Measurements from ENCODE around the gene TMEM256.

TMEM256 gene

DNA sequence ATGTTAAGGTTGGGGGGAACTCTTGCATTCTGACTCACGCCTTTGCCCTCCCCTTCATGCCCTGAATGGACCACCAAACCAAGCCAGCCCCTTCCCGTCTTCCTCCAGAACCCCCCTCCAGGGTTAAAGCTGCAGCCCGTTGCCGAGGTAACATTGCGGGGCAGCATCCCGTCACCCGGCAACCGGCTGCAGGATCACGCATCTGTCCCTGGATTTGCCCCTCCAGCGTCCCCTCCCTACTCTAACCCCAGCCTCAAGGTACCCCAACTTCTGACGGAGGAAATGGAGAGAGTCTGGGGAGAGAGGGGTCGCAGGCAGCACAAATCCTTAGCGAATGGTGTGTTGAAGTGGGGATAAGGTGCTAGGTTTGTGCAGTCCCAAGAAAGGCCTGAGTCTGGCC is 3.2 kb upstream of the TMEM256 start:
- no peak for DNase-seq

DNA sequence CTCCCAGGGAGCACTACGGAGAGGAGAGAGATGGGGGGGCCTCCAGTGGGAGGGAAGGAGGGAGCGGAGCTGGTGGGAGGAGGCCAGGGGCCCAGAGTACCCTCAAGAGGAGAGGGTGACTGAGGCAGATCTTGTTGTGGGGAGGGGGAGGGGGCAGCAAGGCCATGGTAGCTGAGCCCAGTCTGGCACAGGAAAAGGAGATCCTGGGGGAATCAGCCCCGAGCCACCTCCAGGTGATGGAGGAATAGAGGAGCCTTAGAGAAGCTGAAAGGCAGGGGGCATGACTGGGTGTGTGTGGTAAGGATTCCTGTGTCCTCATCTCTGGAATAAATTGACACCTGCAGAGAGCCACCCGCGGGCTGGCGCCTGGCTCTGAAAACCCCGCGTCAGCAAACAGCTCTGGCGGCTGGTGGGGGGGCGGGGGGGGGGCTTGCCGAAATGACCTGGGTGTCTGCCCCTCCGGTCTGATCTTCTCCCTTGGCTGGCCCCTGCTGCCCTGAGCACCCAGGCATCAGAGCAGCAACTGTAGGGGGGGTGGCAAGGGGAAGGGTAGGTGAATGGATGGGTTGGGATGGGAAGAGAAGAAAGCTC is 2.4 kb upstream of the TMEM256 start:
- DNase-seq: no peak

DNA sequence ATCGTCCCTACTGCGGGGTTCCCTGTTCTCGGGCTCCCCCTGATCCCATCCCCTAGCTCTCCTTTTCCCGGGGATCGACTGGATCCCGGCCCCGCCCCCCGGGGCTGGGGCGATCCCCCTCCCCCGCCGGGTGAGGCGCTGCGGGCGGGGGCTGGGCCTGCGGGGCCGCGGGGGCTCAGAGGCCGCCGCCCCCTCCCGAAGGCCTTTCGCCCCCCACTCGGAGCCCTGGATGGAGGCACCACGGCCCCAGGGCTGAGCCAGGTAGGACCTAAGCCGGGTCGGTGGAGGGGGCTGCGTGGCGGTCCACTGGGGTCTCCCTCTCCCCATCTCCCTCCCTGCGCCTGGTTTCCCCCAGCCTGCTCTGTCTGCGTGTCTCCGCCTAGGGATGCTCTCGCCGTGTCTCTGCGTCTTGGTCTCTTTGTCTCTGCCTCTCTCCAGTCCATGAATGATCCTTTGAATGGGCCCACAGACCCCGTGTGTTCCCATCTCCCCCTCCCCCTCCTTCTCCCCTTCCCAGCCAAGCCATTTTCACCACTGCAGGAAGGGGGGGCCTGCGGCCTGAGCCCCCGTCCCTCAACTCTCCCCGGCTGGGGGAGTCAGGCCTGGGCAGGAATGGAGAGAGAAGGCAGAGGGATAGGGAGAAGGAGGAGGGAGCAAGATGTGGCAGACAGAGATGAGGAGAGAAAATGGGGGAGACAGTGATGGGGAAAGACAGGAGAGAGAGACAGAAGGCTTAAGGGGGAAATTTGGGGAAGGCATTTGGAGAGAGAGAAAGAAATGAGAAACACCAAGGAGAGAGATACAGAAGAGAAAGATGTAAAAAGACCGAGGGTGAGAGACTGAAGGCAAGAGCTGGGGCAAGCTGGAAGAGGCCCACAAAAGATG is 1.7 kb upstream of the TMEM256 start:
- no peak for DNase-seq

DNA sequence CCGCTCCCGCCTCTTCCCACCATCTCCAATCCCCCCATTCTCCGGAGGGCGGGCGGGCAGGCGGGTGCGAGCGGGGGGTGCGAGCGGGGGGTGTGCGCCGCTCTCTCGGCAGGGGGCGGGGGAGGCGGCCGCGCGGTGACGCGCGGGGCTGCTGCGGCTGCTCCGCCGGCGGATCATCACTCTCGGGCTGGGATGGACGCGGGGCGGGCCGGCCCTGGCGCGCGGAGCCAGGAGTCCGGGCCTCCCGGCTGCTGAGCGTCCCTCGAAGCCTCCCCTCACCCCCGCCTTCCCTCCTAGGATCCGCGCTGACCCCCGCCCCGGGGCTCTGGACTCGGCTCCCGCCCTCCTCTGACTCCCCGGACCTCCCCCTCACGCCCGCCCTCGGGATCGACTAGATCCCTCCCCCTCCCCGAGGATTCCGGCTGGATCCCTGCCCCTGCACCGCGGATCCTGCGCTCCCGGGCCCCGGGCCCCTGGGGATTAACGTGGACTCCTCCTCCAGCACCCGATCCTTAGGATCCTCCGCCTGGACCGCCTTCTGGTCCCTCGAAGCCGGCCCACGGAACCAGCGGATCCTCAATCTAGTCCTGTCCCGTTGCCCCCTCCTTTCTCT is 946 bp upstream of the TMEM256 start:
- DNase-seq: no peak

DNA sequence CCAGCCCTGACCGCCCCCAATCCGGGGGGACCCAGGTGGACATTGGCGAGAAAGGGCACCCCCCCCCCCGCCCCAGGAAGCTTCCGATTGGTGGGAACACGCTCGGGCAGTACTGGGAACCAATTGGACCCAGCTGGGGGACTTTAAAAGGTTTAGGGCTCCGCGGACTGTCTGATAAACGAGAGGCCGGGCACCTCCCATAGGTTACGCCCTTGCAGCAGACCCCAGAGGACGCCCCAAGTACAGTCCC is 245 bp downstream of the TMEM256 start:
- DNase-seq: peak; percentile 84 to 87

DNA sequence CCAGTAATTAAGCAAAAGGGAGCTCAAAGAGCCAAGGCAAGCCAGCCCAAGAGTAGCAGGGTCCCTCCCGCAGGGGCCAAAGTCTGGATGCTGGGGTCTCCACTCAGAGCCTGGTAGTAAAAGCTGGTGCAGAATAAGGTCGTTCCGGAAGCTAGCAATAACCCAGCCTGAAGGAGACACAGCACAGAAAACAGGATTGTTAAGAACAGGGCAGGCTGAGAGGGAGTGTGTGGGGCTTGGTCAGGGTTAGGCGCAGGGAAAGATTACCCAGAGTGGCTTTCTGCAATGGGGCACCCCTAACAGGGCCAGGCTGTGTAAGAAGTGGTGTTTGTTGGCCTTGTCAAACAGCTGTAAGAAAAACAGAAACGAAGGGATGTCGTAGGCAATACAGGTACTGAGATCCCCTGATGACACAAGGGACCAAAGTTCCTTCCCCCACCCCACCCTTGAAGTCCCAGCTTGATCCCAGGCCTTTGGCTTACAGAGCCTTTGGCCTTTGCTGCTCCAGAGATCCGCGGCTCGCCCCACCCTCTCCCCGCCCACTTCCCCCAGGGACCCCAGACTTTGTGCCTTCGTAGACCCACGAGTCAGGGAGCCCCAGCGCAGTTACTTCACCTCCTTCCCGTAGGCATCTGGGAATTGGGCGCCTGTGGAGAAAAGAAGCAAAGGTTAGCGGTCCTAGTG is 712 bp downstream of the TMEM256 start:
- no peak for DNase-seq

DNA sequence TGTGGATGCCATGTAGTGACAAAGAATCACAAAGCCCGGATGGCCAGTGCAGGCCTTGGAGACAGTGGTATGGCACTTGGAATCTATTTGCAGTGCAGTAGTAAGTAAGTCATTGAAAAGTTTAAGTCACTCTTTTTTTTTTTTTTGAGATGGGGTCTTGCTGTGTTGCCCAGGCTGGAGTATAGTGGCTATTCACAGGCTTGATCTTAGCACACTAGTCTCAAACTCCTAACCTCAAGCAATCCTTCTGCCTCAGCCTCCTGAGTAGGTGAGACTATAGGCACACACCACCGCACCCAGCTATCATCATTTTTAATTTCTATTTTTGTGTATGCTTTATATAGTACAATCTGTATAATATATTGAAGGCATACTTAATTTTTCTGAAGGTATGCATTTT is 5.3 kb downstream of the TMEM256 start:
- DNase-seq: no peak

DNA sequence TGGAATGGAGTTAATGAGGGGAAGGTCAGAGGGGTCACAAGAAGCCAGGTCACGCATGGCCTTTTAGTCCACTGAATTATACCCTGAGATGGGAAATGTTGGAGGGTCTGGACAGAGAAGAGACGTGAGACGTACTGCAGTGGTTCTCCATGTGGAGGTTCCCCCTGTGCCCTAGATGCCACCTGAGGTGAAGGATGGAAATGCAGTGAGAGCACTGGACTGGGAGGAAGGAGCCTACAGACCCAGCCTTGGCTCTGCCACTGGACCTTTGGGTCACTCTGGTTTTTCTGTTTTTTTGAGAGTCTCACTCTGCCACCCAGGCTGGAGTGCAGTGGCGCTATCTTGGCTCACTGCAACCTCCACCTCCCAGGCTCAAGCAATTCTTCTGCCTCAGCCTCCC is 7.8 kb downstream of the TMEM256 start:
- DNase-seq: no peak

DNA sequence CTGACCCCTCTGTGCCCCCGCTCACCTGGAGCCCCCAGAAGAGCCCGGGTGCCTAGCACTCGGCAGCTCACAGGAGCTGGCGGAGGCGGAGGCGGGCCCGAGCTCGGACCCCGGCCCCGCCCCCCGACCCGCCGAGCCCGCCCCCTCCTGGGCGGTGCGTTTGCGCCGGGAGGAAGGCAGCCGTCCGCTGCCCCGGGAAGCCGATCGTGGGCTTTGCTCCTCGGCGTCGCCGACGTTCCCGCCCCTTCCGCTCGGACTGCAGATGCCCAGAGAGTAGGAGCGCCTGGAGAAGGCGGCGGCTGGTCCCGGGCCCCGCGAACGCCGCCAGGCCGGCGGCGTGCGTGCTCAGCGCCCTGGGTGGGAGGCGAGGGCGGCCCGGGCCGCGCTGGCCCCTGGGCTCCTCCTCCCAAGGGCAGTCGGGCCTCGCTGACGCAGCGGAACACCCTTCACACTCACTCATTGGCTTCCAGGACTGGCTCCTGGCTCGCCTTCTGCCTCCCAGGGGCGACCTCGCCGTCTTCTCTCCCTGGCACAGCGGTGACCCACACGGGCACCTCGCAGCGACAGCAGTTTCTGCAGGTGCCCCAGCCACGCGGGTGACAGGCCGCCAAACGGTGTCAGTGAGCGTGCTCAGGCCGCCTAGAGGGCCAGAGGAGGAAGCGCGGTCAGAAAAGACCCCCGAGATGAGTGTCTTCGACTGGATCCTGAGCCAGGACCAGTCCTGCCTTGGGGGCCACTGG is 9.3 kb downstream of the TMEM256 start, which contains the start of gene PLSCR3:
Gene PLSCR3 (minus strand): TSS at position 74 of the 740 bp plus-strand sequence. CDS start 415 bp downstream, outside the sequence.
- peak; percentile 60 to 80 for DNase-seq

DNA sequence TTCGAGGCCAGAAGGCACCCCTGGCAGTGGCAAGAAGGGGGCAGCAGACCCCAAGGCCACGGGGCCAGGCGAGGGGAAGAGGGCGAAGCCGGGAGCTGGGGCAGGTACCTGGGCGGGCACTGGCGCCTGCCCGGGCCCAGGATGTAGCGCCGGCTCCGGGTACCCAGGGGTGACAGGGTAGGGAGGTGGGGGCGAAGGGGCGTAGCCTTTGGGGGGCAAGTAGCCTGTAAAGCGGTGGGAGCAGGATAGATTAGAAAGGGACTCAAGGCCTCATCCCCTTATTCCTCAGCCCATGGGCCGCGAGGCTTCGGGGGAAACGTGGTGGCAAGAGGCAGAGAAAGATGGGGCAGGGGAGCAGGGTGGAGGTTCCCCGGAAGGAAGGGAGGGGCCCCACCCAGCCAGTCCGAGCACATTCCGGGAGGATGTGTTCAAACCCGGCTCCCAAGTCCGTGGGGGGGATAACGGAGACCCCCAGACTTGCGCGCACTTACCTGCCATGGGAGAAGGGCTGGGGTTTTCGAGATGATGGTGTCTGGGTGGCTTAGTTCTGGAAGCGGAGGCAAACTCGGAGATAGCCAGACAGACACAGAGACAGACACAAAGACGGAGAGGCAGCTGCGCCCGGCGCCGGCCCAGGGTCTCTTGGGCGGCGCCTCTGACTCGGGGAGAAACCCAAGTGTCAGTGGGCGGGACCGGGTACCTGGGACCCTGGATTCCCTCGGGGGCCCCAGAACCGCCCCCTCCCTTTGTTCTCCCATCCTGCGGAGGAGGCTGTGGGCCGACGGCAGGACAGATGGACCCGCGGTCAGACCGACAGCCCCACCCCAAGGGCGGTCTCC is 10.1 kb downstream of the TMEM256 start:
- no peak for DNase-seq

DNA sequence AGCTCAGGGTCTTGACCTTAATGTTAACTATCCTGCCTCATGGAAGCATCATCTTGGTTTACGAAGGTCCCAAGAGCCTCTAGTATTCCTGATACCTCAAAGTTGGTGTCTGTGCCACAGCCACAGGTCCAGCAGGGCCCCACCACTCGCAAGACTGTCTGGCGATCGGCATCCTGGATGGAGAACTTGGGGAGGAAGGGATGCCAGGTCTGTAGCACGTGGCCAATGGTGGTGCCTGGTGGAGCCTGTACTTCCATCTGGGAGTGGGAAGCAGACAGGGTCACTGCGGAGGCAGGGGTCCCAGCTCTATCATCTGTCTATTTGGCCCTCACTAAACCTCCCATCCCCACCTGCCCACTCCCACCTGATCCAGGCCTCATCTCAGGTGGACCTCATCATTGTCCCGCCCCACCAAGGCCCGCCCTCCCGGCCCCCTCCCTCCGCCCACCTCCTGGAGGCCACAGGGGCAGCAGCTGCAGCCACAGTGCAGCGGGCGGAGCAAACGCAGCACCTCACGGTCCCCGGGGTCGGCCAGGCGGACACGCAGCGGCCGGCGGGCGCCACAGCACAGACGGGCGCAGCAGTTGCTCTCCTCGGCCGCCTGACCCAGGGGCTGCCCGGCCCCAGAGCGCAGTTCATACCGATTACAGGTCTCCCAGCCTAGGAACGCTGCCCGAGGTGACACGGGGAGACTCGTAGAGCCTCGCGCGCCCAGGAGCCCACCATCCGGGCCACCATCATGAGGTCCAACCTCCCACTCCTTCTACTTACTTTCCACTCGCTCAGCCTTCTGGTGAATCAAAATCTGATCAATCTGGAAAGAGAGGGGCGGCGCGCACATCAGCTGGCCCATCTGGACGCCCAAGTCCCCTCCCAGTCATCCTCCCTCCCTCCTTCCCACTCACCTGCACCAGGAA is 10.9 kb downstream of the TMEM256 start:
- no peak for DNase-seq

DNA sequence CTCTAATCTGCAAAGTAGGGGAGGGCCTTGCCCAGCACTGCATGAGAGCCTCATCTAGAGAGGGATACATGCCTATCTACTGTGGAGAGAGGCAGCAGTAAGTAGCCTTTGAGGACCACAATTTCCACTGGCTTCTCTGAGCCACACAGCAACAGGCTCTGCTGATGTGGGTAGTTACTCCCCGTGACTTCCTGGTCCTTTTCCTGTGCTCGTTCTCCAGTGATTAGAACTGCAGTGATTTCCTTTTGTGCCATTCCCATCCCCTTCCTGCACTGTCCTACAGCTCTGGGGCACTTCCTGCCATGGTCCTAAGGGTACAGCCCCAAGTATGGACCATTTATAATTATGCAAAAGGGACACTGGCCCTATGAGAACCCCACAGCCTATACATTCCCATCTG is 12.6 kb downstream of the TMEM256 start:
- no peak for DNase-seq

DNA sequence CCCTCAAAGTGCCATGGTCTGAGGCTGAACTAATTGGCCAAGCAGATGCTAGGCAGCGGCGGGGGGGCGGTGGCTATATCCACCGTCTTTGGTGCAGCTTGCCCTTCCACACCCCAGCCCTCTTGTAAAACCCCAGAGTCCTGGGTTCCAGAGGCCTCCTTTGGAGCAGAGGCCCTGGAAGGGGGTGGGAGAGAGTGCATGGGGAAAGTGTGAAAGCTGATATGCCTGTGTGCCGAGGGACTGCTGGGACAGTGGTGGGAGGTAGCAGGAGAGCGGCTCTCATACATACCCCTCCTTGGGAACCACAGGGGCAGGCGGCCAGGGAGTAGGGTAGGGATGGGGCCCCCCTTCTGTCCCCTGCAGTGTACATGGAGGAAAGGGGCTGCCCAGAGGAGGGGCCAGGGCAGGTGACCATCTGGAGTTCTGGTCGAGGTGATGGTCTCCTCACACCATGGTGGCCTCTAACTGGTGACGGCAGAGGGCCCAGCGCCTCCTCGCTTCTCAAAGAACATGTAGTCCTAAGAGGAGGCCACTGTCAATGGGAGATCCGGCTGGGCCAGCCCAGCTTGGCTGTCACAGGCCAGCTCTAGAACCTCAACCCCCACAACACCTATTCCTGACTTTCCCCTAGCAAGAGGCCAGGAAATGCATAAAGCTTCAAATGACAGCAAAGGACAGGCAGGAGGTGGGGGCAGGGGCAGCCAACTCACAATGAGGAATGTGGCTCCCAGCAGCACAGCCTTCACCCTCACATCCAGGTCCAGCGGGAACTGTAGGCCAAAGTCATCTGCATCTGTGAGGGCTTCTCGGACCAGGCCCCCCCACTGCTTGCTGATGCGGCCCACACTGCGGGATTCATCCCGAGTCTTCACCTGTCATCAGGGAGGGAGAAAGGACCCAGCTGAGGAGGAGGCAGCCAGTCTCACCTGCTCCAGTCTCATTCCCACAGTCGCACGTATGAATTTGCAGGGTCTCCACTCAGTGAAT is 13.7 kb downstream of the TMEM256 start:
- DNase-seq: no peak

DNA sequence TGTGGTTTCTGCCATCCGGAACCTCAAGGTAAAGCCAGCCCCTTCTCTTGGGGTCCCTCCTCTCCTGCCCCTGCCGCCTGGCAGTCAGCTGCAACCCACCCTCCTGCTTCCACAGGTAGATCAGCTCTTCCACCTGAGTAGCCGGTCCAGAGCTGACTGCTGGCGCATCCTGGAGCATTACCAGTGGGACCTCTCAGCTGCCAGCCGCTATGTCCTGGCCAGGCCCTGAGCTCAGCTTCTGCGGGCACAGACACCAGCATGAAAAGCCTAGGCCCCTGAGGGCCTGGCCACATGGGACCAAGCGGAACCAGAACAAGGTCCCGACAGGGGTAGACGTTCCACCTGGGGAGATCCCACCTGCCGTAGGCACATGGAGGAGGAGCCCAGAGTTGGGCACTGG is 15.0 kb downstream of the TMEM256 start:
- DNase-seq: no peak

DNA sequence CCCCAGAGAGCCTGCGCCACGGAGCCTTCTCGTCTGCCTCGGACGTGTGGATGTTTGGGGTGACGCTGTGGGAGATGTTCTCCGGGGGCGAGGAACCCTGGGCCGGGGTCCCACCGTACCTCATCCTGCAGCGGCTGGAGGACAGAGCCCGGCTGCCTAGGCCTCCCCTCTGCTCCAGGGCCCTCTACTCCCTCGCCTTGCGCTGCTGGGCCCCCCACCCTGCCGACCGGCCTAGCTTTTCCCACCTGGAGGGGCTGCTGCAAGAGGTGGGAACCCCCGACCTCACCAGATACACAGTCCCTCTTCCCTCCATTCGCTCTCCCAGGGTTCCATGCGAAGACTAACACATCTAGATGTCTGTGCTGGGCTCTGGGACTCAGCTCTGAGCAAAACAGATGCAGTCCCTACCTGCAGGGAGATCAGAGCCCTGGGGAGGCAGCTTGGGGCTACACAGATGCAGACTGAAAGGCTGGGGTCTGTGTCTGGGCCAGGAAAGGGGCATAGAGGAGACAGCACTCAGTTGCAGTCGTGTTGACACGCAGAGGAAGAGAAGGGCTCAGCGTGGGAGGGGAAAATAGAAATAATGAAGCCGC is 19.3 kb downstream of the TMEM256 start:
- DNase-seq: no peak

DNA sequence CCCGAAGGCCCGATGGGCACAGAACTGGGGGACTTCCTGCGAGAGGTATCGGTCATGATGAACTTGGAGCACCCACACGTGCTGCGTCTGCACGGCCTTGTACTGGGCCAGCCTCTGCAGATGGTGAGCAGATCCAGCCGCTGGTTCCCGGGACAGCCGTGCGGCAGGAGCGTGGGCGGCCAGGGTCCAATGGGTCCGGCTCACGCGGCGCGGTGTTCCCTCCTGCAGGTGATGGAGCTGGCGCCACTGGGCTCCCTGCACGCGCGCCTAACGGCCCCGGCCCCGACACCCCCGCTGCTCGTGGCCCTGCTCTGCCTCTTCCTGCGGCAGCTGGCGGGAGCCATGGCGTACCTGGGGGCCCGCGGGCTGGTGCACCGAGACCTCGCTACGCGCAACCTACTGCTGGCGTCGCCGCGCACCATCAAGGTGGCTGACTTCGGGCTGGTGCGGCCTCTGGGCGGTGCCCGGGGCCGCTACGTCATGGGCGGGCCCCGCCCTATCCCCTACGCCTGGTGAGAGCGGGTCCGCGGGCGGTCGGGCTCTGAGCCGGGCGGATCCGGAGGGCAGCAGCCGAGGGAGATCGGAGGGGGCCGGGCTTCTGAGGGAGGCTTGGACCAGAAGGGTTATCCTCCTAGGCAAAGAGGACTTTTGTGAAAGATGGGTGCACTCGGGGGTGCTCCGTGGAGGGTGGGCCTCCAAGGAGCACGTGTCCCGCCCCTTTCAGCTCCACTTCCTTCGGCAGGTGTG is 20.0 kb downstream of the TMEM256 start:
- DNase-seq: no peak

DNA sequence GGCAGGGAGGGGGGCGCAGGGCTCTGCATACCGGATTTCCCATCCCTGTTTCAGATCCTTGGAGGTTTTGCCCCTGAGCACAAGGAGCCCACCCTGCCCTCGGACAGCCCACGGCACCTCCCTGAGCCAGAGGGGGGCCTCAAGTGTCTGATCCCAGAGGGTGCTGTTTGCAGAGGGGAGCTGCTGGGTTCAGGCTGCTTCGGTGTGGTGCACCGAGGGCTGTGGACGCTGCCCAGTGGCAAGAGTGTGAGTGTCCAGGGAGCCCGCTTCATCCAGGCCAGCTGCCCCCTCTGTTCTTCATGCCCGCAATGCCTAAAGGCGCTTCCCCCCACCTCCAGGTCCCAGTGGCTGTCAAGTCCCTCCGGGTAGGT is 20.5 kb downstream of the TMEM256 start:
- no peak for DNase-seq

DNA sequence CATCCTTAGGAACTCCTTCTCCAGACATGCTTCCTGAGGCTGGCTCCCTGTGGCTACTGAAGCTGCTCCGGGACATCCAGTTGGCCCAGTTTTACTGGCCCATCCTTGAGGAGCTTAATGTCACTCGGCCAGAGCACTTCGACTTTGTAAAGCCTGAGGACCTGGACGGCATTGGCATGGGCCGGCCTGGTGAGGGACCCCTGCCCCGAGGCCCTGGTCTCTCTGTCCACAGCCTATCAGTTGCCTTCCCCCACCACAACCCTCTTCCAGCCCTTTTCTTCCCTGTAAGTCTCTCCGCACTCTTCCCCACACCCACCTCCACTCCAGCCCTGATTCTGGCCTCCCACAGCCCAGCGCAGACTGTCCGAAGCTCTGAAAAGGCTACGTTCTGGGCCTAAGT is 21.0 kb downstream of the TMEM256 start:
- DNase-seq: no peak
